SK-N-SH (cell line): ENCODE data around the gene LRP5.

ENCODE experiments used
- EP300 ChIP-seq, 2 experiments: IDR thresholded peaks; 2 replicates each; pipeline versions ENCODE4 v1.4.0 to v1.6.1; 2012; ENCODE audit warnings: borderline replicate concordance in 1 of 2, low read depth in 1 of 2, low read length in 1 of 2
- EZH2phosphoT487 ChIP-seq: fragments of 200-600 bp; sonication (generic); IDR thresholded peaks from 2 replicates; pipeline ENCODE4 v1.6.1; 2017; ENCODE audit warnings: low read depth, mixed run types, mild to moderate bottlenecking, antibody characterized with exemption, moderate library complexity, borderline replicate concordance
- GABPA ChIP-seq: IDR thresholded peaks from 2 replicates; pipeline ENCODE4 v1.4.0; 2012; ENCODE audit warnings: low read depth, mild to moderate bottlenecking
- MXI1 ChIP-seq: IDR thresholded peaks from 2 replicates; pipeline ENCODE4 v1.6.1; 2012; ENCODE audit warnings: mild to moderate bottlenecking, low read depth, low read length, improper control_type of control experiment
- NFIC ChIP-seq: IDR thresholded peaks from 2 replicates; pipeline ENCODE4 v1.4.0; 2012; ENCODE audit warnings: borderline replicate concordance
- POLR2AphosphoS5 ChIP-seq: IDR thresholded peaks from 2 replicates; pipeline ENCODE4 v1.6.1; 2012; ENCODE audit warnings: low read depth, low read length
- RFX5 ChIP-seq: IDR thresholded peaks from 2 replicates; pipeline ENCODE4 v1.6.1; 2012; ENCODE audit warnings: mild to moderate bottlenecking, improper control_type of control experiment, low read length
- TAF1 ChIP-seq: IDR thresholded peaks from 2 replicates; pipeline ENCODE4 v1.6.1; 2012; ENCODE audit warnings: low read depth, mild to moderate bottlenecking, low read length, moderate library complexity, borderline replicate concordance
- YY1 ChIP-seq: IDR thresholded peaks from 2 replicates; pipeline ENCODE4 v1.4.0; 2012; ENCODE audit warnings: low read depth, mild to moderate bottlenecking
- TF ChIP-seq, protein P1 (sequence below): fragments of 200-600 bp; sonication (generic); IDR thresholded peaks from 2 replicates; pipeline ENCODE4 v1.6.1; 2017; ENCODE audit warnings: antibody characterized with exemption, mild to moderate bottlenecking, moderate library complexity
- TF ChIP-seq, protein P2 (sequence below): IDR thresholded peaks from 2 replicates; pipeline ENCODE4 v1.4.0; 2012; ENCODE audit warnings: low read depth
- TF ChIP-seq, protein P3 (sequence below): IDR thresholded peaks from 2 replicates; pipeline ENCODE4; 2012

DNA sequence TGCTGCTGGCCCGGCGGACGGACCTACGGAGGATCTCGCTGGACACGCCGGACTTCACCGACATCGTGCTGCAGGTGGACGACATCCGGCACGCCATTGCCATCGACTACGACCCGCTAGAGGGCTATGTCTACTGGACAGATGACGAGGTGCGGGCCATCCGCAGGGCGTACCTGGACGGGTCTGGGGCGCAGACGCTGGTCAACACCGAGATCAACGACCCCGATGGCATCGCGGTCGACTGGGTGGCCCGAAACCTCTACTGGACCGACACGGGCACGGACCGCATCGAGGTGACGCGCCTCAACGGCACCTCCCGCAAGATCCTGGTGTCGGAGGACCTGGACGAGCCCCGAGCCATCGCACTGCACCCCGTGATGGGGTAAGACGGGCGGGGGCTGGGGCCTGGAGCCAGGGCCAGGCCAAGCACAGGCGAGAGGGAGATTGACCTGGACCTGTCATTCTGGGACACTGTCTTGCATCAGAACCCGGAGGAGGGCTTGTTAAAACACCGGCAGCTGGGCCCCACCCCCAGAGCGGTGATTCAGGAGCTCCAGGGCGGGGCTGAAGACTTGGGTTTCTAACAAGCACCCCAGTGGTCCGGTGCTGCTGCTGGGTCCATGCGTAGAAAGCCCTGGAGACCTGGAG lies 74.1 kb downstream of the LRP5 start:
- TF ChIP-seq, protein P1, sequence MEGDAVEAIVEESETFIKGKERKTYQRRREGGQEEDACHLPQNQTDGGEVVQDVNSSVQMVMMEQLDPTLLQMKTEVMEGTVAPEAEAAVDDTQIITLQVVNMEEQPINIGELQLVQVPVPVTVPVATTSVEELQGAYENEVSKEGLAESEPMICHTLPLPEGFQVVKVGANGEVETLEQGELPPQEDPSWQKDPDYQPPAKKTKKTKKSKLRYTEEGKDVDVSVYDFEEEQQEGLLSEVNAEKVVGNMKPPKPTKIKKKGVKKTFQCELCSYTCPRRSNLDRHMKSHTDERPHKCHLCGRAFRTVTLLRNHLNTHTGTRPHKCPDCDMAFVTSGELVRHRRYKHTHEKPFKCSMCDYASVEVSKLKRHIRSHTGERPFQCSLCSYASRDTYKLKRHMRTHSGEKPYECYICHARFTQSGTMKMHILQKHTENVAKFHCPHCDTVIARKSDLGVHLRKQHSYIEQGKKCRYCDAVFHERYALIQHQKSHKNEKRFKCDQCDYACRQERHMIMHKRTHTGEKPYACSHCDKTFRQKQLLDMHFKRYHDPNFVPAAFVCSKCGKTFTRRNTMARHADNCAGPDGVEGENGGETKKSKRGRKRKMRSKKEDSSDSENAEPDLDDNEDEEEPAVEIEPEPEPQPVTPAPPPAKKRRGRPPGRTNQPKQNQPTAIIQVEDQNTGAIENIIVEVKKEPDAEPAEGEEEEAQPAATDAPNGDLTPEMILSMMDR, result no peak
- TF ChIP-seq NFIC (no peak), EP300 (IDR thresholded peaks at IDR 0.05; ENCODE audit: borderline replicate concordance in 1 of 2, low read depth in 1 of 2, low read length in 1 of 2) (no peak), YY1 (no peak), TAF1 (no peak), MXI1 (no peak), RFX5 (no peak), EZH2phosphoT487 (no peak), POLR2AphosphoS5 (no peak), GABPA (no peak)
- TF ChIP-seq, protein P2, sequence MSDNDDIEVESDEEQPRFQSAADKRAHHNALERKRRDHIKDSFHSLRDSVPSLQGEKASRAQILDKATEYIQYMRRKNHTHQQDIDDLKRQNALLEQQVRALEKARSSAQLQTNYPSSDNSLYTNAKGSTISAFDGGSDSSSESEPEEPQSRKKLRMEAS, result no peak
- TF ChIP-seq, protein P3, sequence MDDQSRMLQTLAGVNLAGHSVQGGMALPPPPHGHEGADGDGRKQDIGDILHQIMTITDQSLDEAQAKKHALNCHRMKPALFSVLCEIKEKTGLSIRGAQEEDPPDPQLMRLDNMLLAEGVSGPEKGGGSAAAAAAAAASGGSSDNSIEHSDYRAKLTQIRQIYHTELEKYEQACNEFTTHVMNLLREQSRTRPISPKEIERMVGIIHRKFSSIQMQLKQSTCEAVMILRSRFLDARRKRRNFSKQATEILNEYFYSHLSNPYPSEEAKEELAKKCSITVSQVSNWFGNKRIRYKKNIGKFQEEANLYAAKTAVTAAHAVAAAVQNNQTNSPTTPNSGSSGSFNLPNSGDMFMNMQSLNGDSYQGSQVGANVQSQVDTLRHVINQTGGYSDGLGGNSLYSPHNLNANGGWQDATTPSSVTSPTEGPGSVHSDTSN, result no peak
